NCI-H524 (cell line): Measurements from ENCODE around the gene EFNA5.
"Not testable (repeated sequence)": the region's sequence is repeated elsewhere in the genome, so short reads cannot be mapped to it uniquely, and the experiment has no call there.

Source experiments
- DNase-seq, 2 experiments: peaks; one replicate each; lab custom pipeline; 2025; lab: John Stamatoyannopoulos, UW

The EFNA5 gene

GRCh38 chr5:107368615-107369014, 302.1 kb downstream of the EFNA5 start:
- no peak for DNase-seq

DNA sequence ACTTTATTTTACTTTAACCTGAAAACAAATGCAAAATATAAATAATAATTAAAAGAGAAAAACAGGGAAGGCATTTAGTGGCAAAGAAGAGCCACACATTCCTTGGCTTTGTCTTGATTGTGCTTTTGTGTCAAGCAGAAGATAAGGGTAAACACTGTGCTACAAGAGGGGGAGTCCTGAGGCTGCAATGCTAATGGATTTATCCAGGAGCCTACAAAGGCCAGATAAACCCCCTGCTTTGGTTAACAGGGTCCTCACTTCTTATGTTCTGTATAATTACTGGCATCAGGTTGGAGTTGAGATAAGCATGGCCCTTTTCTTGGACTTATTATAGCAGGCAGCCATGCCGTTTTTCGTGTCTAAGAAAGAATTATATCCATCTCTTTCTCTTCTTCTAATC, 302.8 kb downstream of the EFNA5 start:
- DNase-seq = no peak

- DNase-seq = no peak
Measured at GRCh38 chr5:107367480-107367879, 303.3 kb downstream of the EFNA5 start.

GRCh38 chr5:107365320-107366109, 305.2 kb downstream of the EFNA5 start:
- DNase-seq = no peak

DNA sequence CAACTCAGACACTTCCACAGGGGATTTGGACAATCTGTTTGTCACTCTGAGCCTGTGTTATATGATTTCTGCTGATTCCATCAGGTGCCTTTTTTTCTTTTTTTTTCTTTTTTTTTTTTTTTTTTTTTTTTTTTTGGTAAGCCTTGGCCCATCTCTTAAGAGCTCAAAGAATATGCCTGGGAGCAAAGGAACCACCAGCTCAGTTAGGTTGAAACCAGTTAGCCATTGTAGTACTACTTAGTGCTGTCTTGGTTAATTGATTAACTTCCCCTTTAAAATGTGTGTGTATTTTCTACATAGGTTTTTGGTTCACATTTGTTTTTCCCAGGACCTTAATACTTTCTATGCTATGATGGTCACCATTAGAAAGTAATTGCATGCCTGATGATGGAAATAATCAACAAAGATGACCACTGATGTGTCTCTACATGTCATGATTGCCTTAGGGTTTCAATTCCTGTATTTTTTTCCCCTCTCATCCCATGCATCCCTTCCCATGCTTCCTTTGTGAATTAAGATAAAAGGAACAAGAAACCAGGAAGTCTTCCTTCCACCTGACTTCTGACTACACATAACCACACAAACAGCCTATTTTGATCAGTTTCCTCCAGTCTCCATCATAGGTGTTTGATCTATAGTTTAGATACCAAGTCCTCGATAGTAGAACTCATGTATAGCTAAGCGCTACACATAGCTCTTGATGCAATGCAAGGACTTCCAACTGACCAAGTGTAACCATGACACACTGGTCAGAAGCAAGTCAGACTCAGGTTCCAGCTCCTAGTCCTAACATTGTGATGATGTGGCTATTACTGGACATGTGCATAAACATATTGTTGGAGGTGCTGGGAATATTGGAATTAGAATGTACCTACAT, 306.1 kb downstream of the EFNA5 start:
- DNase-seq = no peak

GRCh38 chr5:107363768-107364167, 307.0 kb downstream of the EFNA5 start:
- DNase-seq = peak in 1 of 2 experiments; percentile 26

- no peak for DNase-seq
Measured at GRCh38 chr5:107361945-107362344, 308.8 kb downstream of the EFNA5 start.

DNA sequence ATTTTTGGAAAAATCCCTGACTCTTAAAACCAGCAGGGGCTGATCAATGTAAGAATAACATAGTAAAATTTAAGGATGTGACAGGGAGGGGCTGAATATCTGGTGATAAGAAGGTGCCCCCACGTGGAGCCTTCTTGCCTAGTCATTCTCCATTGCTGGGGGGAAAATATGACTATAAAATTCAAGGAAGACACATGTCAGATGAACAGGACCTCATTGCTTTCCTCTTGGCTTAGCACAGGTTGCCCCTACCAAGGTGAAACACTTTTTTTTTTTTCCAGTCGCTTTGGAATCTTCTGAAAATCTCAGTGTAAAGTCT, 310.9 kb downstream of the EFNA5 start:
- DNase-seq = peak in 1 of 2 experiments; percentile 17

- peak; percentile 45 to 78 for DNase-seq
Measured at GRCh38 chr5:107359033-107359915, 311.5 kb downstream of the EFNA5 start.

DNA sequence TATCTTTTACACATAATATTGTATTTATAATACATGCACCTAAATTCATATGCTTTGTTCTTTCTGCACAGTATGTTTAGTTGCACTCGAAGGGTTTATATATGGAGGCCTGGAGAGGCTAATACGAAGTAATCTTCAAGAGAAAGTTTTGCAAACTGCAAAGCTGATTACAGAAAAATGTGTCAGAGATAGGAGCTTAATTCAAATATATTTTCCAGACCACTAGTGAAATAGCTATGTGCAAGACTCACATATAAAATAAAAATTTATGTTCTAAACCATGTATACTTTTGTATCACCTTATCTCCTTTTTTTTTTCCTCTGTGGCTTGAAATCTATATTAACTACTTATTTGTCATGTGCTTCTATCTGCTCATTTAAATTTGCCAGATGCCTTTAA, 313.8 kb downstream of the EFNA5 start:
- DNase-seq = no peak

GRCh38 chr5:107352576-107352975, 318.2 kb downstream of the EFNA5 start:
- DNase-seq = no peak

DNA sequence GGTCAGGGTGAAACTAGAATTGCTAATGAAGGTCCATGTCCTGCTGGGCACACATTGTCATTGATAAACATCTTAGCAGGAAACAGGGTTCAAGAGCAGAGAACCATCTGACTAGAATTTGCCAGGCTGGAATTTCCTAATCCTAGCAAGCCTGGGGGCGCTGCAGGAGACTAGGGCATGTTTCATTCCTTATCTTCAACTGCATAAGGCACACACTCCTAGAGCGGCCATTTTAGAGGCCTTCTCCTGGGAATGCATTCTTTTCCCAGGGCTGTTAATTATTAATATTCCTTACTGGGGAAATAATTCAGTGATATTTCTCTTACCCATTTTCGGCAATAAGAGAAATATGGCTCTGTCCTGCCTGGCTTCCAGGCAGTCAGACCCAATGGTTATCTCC, 324.2 kb downstream of the EFNA5 start:
- DNase-seq = not testable (repeated sequence)

GRCh38 chr5:107342371-107342770, 328.4 kb downstream of the EFNA5 start:
- no peak for DNase-seq

DNA sequence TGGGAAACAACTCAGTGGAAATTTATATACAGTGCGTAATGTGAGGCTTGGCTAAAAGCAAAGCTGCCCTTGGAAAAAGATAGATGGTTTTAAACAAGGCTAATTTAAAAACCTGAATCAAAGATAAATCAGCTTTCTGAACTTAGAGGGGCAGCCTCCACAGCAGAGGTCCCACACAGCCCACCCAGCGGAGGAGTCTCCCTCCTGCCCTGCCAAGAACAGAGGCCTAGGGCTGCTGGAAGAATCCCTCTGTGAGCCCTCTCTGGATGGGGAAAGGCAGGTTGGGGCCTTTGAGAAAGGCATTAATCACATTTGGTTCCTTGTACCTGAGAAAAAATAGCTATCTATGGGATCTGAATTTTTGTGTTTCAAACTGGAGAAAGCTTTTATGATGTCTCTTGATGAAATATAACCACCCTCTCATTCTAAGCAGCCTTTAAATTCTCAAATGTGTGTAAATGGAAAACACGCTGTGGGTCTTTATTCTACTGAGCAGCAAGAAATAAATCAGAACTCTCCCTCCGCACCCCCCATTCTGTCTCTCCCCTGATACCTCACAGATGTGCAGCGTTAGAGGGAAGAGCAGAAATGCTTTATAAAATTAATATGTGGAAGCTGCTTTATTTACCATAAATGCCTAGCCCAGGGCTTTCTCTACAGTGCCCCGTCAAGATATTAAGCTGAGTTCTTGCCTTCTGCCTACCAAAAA, 329.2 kb downstream of the EFNA5 start:
- DNase-seq = no peak

- DNase-seq = no peak
Measured at GRCh38 chr5:107340631-107341030, 330.1 kb downstream of the EFNA5 start.

GRCh38 chr5:107338335-107338734, 332.4 kb downstream of the EFNA5 start:
- DNase-seq = no peak

- DNase-seq = no peak
Measured at GRCh38 chr5:107337281-107337680, 333.5 kb downstream of the EFNA5 start.

- DNase-seq = no peak
Measured at GRCh38 chr5:107331882-107332281, 338.9 kb downstream of the EFNA5 start.

- DNase-seq = no peak
Measured at GRCh38 chr5:107331312-107331711, 339.4 kb downstream of the EFNA5 start.

DNA sequence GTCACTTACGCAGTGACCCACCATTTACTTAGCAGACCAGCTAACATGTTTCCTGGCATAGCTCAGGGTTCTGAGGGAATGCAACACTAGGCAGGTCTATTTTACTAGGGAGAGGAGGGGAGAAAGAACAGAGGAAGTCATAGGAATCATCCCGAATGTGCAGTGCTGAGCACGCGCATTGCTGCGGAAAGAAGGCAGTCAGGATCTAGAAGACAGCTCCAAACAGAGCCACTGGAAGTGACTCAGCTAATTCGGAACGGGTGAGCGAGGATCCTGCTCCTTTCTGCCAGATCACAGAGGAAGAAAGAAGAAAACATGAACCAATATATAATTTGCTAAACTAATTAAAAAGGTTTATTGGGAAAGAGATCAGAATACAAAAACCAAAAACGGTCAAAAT, 339.8 kb downstream of the EFNA5 start:
- DNase-seq = no peak

DNA sequence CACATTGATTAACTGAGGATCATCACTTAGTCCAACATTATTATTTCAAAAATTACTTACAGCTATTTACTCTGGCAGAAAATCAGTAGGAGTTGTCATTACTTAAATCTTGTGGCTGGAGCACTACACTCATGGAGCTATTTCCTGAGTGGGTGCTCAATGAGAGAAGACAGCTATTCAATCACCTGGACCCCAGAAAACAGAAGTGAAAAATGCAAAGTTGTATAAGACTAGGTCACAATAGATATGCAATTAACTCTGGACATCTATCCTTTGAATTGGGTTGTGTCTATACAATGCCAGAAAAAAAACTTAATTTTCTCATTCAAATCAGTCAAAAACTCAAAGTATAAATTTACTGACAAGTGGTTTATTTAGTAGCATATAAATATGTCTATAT, 340.9 kb downstream of the EFNA5 start:
- DNase-seq = no peak
